ENCODE results near the gene UBA52. TPM values are rescaled to one million over a fixed set of nuclear protein-coding genes. Genes with fewer than 3 reads are reported as not detected.

UBA52 gene
- total and polyA plus RNA-seq, 2 of the 13 experiments (the other 11 are each of a cell fraction or from before 2014, with no cell fraction given), result 959 to 1,782 TPM

DNA sequence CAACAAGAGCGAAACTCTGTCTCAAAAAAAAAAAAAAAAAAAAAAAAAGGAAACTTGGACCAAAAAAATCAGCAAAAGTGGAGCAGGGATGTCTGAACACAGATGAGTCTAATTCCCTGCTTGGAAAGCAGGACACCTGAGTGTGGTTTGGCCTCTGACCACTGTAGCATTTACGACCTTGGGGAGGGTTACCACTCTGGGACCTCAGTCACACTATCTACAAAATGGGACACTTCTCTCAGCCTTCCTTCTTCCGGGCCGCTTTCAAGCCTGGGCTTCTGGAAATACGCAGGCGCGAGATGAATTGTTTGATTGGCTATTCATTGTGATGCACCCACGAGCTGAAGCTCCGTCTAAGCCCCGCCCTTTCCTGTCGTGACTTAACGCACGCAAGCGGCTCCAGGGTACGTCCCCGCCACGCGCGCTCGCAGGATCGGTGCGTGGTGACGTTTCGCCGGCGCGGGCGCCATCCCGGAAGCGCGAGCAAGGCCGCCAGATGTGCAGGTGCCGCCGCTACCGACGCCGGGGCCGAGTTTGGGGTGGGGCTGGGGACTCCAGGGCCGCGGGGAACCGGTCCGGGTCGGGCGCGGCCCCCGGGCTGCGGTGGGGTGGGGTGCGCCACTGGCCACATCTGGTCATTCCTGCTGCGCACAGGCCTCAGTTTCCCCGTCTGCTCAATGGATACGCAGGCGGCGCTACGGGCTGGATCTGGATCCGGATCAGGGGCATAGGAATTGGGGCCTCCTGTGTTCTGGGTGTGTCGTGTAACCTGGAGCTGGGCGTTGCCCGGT, 14.1 kb upstream of the UBA52 start, which contains the start of gene KXD1 (continued):
- TF ChIP-seq, protein P1, sequence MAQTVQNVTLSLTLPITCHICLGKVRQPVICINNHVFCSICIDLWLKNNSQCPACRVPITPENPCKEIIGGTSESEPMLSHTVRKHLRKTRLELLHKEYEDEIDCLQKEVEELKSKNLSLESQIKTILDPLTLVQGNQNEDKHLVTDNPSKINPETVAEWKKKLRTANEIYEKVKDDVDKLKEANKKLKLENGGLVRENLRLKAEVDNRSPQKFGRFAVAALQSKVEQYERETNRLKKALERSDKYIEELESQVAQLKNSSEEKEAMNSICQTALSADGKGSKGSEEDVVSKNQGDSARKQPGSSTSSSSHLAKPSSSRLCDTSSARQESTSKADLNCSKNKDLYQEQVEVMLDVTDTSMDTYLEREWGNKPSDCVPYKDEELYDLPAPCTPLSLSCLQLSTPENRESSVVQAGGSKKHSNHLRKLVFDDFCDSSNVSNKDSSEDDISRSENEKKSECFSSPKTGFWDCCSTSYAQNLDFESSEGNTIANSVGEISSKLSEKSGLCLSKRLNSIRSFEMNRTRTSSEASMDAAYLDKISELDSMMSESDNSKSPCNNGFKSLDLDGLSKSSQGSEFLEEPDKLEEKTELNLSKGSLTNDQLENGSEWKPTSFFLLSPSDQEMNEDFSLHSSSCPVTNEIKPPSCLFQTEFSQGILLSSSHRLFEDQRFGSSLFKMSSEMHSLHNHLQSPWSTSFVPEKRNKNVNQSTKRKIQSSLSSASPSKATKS (CRISPR knock-in tag; IDR thresholded peaks at IDR 0.05), result no peak
- TF ChIP-seq, protein P2, sequence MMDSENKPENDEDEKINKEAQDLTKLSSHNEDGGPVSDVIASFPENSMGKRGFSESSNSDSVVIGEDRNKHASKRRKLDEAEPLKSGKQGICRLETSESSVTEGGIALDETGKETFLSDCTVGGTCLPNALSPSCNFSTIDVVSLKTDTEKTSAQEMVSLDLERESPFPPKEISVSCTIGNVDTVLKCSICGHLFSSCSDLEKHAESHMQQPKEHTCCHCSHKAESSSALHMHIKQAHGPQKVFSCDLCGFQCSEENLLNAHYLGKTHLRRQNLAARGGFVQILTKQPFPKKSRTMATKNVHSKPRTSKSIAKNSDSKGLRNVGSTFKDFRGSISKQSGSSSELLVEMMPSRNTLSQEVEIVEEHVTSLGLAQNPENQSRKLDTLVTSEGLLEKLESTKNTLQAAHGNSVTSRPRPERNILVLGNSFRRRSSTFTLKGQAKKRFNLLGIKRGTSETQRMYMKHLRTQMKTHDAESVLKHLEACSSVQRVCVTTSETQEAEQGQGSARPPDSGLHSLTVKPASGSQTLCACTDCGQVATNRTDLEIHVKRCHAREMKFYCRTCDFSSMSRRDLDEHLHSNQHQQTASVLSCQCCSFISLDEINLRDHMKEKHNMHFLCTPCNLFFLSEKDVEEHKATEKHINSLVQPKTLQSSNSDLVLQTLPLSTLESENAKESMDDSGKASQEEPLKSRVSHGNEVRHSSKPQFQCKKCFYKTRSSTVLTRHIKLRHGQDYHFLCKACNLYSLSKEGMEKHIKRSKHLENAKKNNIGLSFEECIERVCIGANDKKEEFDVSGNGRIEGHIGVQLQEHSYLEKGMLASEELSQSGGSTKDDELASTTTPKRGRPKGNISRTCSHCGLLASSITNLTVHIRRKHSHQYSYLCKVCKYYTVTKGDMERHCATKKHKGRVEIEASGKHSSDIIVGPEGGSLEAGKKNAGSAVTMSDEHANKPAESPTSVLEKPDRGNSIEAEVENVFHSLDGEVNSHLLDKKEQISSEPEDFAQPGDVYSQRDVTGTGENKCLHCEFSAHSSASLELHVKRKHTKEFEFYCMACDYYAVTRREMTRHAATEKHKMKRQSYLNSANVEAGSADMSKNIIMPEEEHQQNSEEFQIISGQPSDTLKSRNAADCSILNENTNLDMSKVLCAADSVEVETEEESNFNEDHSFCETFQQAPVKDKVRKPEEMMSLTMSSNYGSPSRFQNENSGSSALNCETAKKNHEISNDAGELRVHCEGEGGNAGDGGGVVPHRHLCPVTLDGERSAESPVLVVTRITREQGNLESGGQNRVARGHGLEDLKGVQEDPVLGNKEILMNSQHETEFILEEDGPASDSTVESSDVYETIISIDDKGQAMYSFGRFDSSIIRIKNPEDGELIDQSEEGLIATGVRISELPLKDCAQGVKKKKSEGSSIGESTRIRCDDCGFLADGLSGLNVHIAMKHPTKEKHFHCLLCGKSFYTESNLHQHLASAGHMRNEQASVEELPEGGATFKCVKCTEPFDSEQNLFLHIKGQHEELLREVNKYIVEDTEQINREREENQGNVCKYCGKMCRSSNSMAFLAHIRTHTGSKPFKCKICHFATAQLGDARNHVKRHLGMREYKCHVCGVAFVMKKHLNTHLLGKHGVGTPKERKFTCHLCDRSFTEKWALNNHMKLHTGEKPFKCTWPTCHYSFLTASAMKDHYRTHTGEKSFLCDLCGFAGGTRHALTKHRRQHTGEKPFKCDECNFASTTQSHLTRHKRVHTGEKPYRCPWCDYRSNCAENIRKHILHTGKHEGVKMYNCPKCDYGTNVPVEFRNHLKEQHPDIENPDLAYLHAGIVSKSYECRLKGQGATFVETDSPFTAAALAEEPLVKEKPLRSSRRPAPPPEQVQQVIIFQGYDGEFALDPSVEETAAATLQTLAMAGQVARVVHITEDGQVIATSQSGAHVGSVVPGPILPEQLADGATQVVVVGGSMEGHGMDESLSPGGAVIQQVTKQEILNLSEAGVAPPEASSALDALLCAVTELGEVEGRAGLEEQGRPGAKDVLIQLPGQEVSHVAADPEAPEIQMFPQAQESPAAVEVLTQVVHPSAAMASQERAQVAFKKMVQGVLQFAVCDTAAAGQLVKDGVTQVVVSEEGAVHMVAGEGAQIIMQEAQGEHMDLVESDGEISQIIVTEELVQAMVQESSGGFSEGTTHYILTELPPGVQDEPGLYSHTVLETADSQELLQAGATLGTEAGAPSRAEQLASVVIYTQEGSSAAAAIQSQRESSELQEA (CRISPR knock-in tag; IDR thresholded peaks at IDR 0.05; ENCODE audit: not compliant biosample characterization), result no peak
- TF ChIP-seq, protein P3, sequence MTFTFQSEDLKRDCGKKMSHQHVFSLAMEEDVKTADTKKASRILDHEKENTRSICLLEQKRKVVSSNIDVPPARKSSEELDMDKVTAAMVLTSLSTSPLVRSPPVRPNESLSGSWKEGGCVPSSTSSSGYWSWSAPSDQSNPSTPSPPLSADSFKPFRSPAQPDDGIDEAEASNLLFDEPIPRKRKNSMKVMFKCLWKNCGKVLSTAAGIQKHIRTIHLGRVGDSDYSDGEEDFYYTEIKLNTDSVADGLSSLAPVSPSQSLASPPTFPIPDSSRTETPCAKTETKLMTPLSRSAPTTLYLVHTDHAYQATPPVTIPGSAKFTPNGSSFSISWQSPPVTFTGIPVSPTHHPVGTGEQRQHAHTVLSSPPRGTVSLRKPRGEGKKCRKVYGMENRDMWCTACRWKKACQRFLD (CRISPR knock-in tag; IDR thresholded peaks at IDR 0.05; ENCODE audit: borderline replicate concordance), result no peak
- TF ChIP-seq YEATS4 (CRISPR knock-in tag; IDR thresholded peaks at IDR 0.05; ENCODE audit: borderline replicate concordance) (peak; percentile 68; the same call in 1 of the 2 replicates), PRPF4 (IDR thresholded peaks at IDR 0.05; ENCODE audit: low read depth, low read length, poor library complexity, severe bottlenecking) (no peak), KDM3A (CRISPR knock-in tag; IDR thresholded peaks at IDR 0.05; ENCODE audit: low read depth) (no peak), ZNF777 (CRISPR knock-in tag; IDR thresholded peaks at IDR 0.05) (peak; percentile 50; the same call in 1 of the 2 replicates), ZC3H4 (CRISPR knock-in tag; IDR thresholded peaks at IDR 0.05; ENCODE audit: borderline replicate concordance) (no peak), TMF1 (CRISPR knock-in tag; IDR thresholded peaks at IDR 0.05; ENCODE audit: low read depth) (no peak), NR2F6 (IDR thresholded peaks at IDR 0.05) (no peak), NR2F6 (CRISPR knock-in tag; IDR thresholded peaks at IDR 0.05) (no peak), SNAPC2 (CRISPR knock-in tag; IDR thresholded peaks at IDR 0.05) (no peak), ELF3 (CRISPR knock-in tag; IDR thresholded peaks at IDR 0.05) (peak; percentile 76; the same call in 1 of the 2 replicates), CEBPG (CRISPR knock-in tag; IDR thresholded peaks at IDR 0.05) (0 out of 2 replicates have a peak, but pooled peaks have one; percentile 28), FOSL2 (CRISPR knock-in tag; IDR thresholded peaks at IDR 0.05) (0 out of 2 replicates have a peak, but pooled peaks have one; percentile 8), SMAD1 (CRISPR knock-in tag; IDR thresholded peaks at IDR 0.05; ENCODE audit: borderline replicate concordance, low read depth) (no peak)
